ENCODE results near the gene MAPK8IP2.
"Not testable (repeated sequence)": the region's sequence is repeated elsewhere in the genome, so short reads cannot be mapped to it uniquely, and the experiment has no call there.

The MAPK8IP2 gene

GRCh38 chr22:50633771-50634170 is 33.2 kb downstream of the MAPK8IP2 start:
- TF ChIP-seq CTCF (IDR thresholded peaks at IDR 0.05; ENCODE audit: poor library complexity, severe bottlenecking): no peak
- Histone ChIP-seq H3K27me3 (ENCODE audit: insufficient read depth, poor library complexity, severe bottlenecking) (no peaks in the 10 kb centered on the region), H3K4me1 (ENCODE audit: insufficient read depth, poor library complexity, severe bottlenecking) (no peaks in the 10 kb centered on the region), H3K9me3 (ENCODE audit: severe bottlenecking) (no peaks in the 10 kb centered on the region), H3K4me3 (ENCODE audit: severe bottlenecking) (no peak overlapping the region), H3K27ac (ENCODE audit: poor library complexity, severe bottlenecking) (no peak overlapping the region), H3K36me3 (ENCODE audit: low read depth) (no peaks in the 10 kb centered on the region)
- no peak for DNase-seq (ENCODE audit: low spot score)
- ATAC-seq (ENCODE audit: low read depth): no peak

GRCh38 chr22:50635591-50635990 is 35.0 kb downstream of the MAPK8IP2 start:
- no peak for TF ChIP-seq CTCF (IDR thresholded peaks at IDR 0.05; ENCODE audit: poor library complexity, severe bottlenecking)
- ATAC-seq (ENCODE audit: low read depth): no peak
- Histone ChIP-seq H3K9me3 (ENCODE audit: severe bottlenecking) (no peaks in the 10 kb centered on the region), H3K4me1 (ENCODE audit: insufficient read depth, poor library complexity, severe bottlenecking) (no peaks in the 10 kb centered on the region), H3K27ac (ENCODE audit: poor library complexity, severe bottlenecking) (no peak overlapping the region), H3K27me3 (ENCODE audit: insufficient read depth, poor library complexity, severe bottlenecking) (no peaks in the 10 kb centered on the region), H3K4me3 (ENCODE audit: severe bottlenecking) (no peak overlapping the region), H3K36me3 (ENCODE audit: low read depth) (no peaks in the 10 kb centered on the region)
- DNase-seq (ENCODE audit: low spot score): no peak

- H3K27ac ChIP-seq (ENCODE audit: poor library complexity, severe bottlenecking); DNase-seq (ENCODE audit: low spot score); H3K4me1 ChIP-seq (ENCODE audit: insufficient read depth, poor library complexity, severe bottlenecking); H3K4me3 ChIP-seq (ENCODE audit: severe bottlenecking); H3K36me3 ChIP-seq (ENCODE audit: low read depth); H3K9me3 ChIP-seq (ENCODE audit: severe bottlenecking); ATAC-seq (ENCODE audit: low read depth): not testable (repeated sequence)
- H3K27me3 ChIP-seq (ENCODE audit: insufficient read depth, poor library complexity, severe bottlenecking): peaks cover 11% of the 10 kb centered on the region
Measured at GRCh38 chr22:50640296-50640695, 39.7 kb downstream of the MAPK8IP2 start.

- H3K4me3 ChIP-seq (ENCODE audit: severe bottlenecking): no peak overlapping the region
- ATAC-seq (ENCODE audit: low read depth) (no peak), DNase-seq (ENCODE audit: low spot score) (no peak)
- H3K36me3 ChIP-seq (ENCODE audit: low read depth): no peaks in the 10 kb centered on the region
- no peak overlapping the region for H3K27ac ChIP-seq (ENCODE audit: poor library complexity, severe bottlenecking)
- TF ChIP-seq CTCF (IDR thresholded peaks at IDR 0.05; ENCODE audit: poor library complexity, severe bottlenecking): no peak
- H3K9me3 ChIP-seq (ENCODE audit: severe bottlenecking): no peaks in the 10 kb centered on the region
- H3K4me1 ChIP-seq (ENCODE audit: insufficient read depth, poor library complexity, severe bottlenecking): no peaks in the 10 kb centered on the region
- peaks cover 16% of the 10 kb centered on the region for H3K27me3 ChIP-seq (ENCODE audit: insufficient read depth, poor library complexity, severe bottlenecking)
Measured at GRCh38 chr22:50640857-50641647, 40.5 kb downstream of the MAPK8IP2 start.

GRCh38 chr22:50641696-50642607 is 41.4 kb downstream of the MAPK8IP2 start:
- no peak for DNase-seq (ENCODE audit: low spot score)
- no peak for TF ChIP-seq CTCF (IDR thresholded peaks at IDR 0.05; ENCODE audit: poor library complexity, severe bottlenecking)
- Histone ChIP-seq H3K27me3 (ENCODE audit: insufficient read depth, poor library complexity, severe bottlenecking) (peaks cover 16% of the 10 kb centered on the region), H3K4me3 (ENCODE audit: severe bottlenecking) (no peak overlapping the region), H3K27ac (ENCODE audit: poor library complexity, severe bottlenecking) (no peak overlapping the region), H3K9me3 (ENCODE audit: severe bottlenecking) (no peaks in the 10 kb centered on the region), H3K36me3 (ENCODE audit: low read depth) (no peaks in the 10 kb centered on the region), H3K4me1 (ENCODE audit: insufficient read depth, poor library complexity, severe bottlenecking) (no peaks in the 10 kb centered on the region)
- no peak for ATAC-seq (ENCODE audit: low read depth)

- not testable (repeated sequence) for DNase-seq (ENCODE audit: low spot score); H3K36me3 ChIP-seq (ENCODE audit: low read depth); H3K9me3 ChIP-seq (ENCODE audit: severe bottlenecking); H3K27ac ChIP-seq (ENCODE audit: poor library complexity, severe bottlenecking); ATAC-seq (ENCODE audit: low read depth); H3K4me3 ChIP-seq (ENCODE audit: severe bottlenecking); H3K4me1 ChIP-seq (ENCODE audit: insufficient read depth, poor library complexity, severe bottlenecking)
- H3K27me3 ChIP-seq (ENCODE audit: insufficient read depth, poor library complexity, severe bottlenecking): peaks cover 16% of the 10 kb centered on the region
Measured at GRCh38 chr22:50643021-50643820, 42.6 kb downstream of the MAPK8IP2 start.

GRCh38 chr22:50643821-50644101 is 43.2 kb downstream of the MAPK8IP2 start:
- peaks cover 16% of the 10 kb centered on the region for H3K27me3 ChIP-seq (ENCODE audit: insufficient read depth, poor library complexity, severe bottlenecking)
- H3K4me3 ChIP-seq (ENCODE audit: severe bottlenecking); H3K9me3 ChIP-seq (ENCODE audit: severe bottlenecking); H3K36me3 ChIP-seq (ENCODE audit: low read depth); H3K4me1 ChIP-seq (ENCODE audit: insufficient read depth, poor library complexity, severe bottlenecking); ATAC-seq (ENCODE audit: low read depth); DNase-seq (ENCODE audit: low spot score); H3K27ac ChIP-seq (ENCODE audit: poor library complexity, severe bottlenecking): not testable (repeated sequence)

Measured in RWPE2 (cell line).